HG02642 (cell line): Measurements from ENCODE around the gene EFNB1.

Experiments
- ATAC-seq: cut with Tn5 transposase; IDR thresholded peaks from one replicate; pipeline ENCODE4 v1.9.1; 2021; ENCODE audit warnings: mild to moderate bottlenecking; ENCODE audit not compliant: unreplicated experiment, poor library complexity

Gene EFNB1

DNA sequence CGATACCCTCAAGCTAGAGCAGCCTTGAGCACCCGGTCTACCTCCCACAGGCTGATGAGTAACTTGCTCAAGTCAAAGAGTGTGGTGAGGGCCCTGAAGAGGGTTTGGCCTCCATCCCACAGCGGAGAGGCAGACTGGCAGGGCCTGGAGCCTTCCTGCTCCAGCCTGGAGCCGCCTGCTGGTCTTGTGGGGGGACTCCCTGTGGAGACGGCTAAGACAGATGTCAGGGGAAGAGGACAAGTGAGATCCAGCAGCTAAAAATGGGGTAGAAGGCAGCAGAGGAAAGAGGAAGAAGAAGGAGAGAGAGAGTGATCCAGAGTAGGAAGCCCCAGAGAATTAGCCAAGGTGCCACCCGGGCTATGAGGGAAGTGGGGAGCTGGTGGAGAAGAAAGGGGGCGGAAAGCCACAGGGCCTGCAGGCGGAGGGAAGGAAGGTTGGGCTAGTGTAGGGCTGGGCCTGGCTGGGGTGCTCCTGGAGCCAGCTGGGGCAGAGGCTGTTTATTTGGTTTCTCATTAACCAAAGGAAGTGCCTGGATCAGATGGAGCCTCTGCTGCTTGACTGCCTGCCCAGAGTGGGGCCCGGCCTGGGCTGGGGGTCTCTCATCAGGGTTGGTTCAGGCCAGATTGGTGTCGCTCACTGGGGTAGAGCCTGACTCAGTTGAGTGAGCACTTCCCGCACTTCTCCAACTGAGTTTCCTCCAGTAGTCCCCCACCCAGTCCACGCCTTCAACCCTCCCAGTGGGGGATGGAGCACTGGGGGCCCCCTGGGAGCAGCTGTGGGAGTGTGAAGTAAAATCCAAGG, 14.2 kb downstream of the EFNB1 start:
- ATAC-seq, result no peak

DNA sequence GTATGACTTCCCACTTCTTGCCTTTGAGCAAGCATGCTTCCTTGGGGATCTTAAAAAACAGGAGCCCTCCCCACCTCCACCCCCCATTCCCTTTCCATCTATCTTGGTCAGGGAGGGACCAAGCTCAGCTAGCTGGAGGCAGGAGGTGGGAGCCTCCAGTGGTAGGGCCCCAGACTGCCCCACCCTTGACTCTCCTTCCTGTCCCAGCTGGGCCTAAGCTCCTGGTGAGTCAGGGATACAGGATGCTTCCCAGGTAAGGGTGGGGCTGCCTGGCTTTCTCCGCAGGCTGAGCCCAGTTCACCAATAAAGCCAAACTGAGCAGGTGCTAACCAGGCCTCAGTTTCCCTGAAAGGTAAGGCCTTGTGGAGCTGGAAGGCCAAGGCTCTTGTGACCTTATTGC, 15.2 kb downstream of the EFNB1 start:
- no peak for ATAC-seq

DNA sequence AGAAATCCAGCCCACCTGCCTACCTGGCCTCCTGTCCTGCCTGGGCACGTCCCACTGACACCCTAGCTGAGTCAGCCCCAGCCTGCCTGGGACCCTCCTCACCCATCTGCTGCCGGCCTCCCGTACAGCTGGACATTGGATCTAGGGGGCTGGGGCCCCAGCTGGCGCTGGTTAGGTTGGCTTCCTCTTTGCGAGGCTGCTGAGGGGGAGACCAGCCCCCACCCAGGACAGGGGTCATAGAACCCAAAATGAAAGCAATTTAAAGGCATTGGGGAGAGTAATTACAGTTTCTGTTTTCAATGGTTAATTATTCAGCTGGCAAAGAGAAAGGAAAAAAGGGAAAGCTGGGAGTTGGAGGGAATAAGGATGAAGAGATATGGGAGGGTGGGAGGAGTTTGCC, 15.8 kb downstream of the EFNB1 start:
- ATAC-seq, result no peak

DNA sequence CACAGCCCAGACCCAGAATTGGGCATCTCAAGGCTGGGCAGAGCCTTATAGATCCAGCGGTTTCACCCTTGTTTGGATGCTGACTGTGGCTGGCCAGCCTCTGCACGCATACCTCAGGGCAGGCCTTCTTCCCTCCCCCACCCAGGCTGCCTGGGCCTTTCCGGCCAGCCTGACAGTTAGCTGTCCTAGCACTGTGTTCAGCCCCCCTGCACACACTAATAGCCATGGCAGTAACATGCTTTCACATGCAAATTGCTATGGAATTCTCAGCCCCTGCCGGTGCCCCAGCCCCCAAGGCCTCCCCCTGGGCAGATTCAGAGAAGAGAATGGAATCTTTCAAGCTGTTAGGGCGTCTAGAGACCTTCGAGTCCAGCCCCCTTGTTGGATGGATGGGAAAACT, 17.7 kb downstream of the EFNB1 start:
- ATAC-seq, result no peak

DNA sequence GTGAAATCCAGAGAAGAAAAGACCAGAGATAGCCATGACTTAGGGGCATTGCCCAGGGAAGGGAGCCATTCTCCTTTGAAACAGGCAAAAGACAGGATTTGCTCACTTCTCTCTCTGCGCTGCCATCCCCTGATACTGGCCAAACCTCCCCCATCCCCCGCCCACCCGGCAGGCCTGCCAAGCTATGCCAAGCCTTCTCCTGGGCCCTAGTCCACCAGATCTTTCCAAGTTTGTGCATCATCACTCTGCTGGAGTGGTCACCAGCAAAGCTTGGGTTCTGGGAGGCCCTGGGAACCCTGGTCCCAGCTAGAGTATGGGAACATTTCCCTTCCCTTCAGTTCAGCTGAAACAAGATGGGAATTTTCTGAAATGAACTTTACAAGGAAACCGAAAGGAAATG, 18.4 kb downstream of the EFNB1 start:
- no peak for ATAC-seq

DNA sequence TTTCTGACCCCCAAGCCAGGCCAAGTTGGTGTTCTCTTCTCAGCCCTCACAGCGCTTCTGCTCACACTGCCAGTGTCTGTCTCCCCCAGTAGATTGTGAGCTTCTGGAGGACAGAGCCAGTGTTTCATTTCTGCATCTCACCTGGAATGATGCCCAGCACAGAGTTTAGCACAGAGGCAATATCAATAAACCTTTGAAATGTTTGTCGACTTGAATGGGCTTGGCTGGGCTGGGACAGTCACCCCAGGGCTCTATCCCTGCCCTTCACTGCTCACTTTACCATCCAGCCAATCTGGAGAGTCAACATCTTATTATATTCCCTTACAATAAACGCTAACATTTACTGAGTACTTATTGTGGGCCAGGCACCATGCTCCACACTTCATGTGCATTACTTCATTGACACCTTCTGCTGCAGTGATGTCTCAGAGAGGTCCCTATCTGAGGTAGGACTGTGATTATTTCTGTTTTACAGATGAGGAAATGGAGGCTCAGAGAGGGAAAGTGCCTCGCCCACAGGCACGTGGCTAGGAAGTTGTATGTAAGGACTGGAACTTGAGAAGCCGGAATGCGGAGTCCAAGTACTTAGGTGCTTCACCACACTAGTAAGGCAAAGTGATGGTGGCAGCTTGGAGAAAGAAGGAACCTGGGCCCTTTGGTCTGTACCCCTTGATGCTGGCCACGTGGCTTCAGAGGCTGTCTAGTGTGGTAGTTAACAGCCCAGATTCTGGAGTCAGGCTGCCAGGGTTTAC, 19.5 kb downstream of the EFNB1 start:
- ATAC-seq, result no peak

DNA sequence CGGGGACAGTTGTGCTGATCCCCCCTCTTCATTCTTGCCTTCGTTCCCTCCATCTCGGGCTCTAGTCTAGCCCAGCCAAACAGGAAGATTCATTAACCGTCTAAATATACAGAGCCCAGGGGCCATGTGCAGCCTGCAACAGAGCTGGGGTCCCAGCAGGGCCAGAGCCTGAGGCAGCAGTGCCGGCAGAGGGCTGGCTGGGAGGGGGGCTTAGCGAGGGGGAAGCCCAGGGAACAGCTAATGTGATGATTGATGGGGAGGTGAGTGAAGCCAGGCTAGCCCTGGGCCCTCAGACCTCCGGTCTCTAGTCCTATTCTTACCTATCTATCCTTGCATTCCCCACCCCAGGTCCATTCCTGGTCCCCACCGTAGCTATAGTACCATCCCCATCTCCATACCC, 22.3 kb downstream of the EFNB1 start:
- ATAC-seq, result no peak

DNA sequence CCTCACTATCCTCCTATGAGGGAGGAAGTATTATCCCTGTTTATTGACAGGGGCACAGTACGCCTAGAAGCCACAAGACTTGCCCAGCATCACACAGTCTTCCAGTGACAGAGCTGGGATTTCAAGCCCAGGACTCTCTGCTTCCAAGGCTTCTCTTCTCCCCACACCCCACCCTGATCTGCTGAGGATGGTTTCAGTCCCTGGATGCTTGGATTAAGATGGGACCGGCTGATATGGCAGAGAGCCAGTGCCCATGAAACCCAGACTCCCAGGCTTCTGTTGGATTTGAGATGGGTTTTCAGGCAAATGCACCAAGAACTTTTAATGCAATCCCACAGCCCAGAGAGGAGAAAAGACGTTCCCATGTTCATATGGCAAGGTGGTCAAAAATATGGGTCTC, 23.2 kb downstream of the EFNB1 start:
- ATAC-seq, result no peak

DNA sequence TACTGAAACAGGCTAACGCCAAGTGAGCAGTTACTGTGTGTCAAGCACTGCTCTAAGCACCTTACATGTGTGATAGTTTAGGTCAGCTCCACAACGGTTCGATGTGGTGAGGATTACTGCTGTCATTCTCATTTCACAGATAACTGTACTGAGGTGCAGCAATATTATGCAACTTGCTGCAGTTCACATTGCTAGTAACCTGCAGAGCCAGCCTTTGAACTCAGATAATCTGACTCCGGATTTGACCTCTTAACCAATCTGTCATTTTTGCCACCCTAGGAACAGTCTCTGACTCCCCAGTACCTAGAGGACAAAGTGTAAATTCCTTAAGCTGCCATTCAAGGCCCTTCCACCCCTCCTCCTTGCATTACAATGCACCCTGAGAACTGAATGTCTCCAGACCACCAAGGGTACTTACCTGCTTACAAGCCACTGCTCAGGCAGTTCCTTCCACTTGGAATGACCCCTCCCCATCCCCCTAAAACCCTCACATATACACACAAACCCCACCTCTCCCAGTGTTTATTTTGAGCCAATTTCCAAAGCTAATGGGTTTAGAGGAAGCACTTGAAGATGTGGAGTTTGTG, 24.9 kb downstream of the EFNB1 start:
- ATAC-seq, result no peak

DNA sequence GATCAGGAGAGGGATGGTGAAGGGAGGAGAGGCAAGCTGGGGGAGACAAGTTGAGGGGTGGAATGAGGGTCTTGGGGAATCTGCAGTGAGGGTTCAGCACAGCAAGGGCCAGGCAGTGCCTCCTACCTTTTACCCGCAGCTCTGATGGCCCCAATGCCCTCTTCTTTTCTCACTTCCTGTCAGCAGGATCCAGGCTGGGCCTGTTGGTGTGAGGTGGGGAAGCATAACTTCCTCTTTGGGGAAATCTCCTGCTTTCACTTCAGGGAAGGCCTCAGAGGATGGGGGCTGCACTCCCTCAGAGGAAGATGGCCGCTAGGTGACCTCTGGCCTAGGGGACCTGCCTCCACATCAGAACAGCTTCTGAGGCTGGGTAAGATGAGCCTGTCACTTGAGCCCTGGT, 36.5 kb downstream of the EFNB1 start:
- no peak for ATAC-seq

DNA sequence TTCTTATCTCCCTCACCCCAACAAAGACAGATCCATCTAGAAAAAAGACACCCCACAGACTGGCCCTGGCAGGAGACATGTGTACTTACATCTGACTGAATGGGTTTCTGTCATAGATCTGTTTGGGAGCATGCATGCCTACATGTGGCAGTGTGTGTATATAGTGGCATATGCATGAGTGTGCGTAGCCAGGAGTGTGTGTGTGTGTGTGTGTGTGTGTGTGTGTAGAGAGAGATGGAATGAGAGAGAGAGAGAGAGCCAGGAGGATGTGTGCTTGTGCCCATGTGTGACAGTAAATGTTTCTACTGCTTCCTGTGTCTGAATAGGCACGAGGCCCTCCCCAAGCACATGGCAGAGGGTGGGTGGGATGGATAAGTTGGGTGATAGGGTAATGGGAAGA, 37.1 kb downstream of the EFNB1 start:
- ATAC-seq, result no peak

DNA sequence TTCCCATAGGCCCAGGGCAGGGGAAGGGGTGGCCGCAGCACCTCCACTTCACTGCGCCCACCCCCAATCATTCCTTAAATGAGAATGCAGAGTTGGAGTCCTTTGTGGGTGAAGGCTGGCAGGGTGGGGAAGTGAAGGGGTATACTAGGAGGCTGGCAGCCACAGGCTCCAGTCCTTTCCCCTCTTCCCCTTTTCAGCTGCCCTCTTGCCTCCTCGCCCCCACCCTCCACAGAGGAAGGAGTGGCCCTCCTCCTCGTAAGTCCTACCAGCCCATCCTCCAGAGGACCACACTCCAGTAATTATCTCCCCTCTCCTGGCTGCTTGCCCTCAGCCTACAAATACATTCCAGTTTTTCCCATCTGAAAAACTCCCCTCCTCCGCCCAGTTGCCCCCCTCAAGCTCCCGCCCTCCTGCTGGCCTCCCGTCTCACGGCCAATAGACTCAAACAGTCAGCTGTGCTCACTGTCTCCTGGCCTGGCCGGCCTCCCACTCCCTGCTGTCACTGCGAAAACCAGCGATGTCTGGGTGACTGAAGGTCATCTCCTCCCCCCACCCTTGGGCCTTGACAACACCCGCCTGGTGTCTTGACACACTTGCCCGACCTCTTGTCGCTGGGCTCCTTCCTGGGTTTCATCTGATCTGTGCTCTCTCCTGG, 38.8 kb downstream of the EFNB1 start:
- ATAC-seq, result no peak

DNA sequence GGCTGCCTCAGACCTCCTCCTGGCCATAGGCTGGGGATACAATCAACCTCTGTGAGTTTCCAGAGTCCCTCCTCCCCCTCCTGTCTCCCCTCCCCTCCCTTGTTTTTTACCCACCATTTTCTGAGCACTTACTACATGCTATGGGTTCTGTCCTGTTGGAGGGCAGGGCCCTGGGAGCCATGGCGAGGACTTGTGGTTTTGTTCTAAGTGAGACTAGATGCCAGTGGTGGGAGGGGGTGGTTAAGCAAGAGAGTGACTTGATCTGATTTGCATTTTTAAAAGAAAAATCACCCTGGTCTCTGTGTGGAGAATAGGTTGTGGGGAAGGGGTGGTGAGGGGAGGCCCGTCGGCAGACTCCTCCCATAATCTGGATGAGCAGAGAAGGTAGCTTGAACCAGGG, 39.5 kb downstream of the EFNB1 start:
- no peak for ATAC-seq

DNA sequence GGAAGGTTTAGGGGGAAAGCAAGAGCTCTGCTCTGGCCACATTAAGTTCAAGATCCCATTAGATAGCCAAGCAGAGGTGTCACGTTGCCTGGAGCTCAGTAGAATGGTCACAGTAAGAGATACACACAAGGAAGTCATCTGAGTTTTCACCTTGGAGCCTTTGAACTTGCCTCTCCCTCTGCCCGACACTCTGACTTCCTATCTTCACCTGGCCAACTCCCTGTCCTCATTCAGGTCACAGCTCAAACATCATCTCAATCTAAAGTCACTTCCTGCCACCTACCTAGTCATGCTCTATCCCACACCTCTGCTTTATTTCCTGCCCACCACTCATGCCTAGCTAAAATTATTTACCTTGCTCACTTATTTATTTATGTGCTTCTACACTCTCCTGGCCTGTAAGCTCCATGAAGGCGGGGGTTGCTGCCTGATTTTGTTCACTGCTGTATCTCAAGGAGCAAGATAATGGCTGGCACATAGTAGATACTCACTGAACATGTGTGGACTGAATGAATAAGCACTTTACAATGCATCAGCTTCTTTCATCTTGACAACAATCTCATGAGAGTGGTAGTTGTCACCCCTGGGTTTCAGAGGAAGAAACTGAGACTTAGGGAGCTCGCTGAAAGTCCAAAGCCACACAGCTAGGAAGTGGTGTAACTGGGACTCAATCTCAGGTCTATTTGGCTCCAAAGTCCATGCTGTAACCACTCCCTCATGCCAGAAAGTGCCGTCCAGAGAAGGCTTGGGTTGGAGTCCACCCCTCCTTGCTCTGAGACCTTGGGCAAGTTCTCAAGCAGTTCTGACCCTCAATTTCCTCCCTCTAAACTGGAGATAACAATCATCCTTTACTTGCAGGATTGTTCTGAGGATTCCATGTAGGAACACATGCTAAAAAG, 40.3 kb downstream of the EFNB1 start:
- ATAC-seq, result no peak

DNA sequence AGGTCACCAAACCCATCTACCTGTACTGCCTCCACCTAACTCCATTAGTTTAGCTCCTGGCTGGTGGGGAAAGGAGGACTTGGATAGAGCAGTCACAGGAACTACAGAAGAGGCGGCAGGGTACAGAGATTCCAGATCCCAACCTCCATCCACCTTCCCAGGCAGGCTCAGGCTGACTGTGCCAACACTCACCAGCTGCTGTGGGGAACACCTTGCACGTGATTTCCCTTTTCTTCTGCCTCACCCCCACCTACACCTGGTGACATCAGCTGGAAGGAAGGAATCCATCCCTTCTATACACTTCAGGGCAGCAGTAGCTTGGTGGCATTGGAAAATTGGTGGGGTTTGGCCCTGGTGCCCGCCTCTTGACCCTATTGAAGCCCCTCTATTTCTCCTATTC, 41.5 kb downstream of the EFNB1 start:
- ATAC-seq, result no peak

DNA sequence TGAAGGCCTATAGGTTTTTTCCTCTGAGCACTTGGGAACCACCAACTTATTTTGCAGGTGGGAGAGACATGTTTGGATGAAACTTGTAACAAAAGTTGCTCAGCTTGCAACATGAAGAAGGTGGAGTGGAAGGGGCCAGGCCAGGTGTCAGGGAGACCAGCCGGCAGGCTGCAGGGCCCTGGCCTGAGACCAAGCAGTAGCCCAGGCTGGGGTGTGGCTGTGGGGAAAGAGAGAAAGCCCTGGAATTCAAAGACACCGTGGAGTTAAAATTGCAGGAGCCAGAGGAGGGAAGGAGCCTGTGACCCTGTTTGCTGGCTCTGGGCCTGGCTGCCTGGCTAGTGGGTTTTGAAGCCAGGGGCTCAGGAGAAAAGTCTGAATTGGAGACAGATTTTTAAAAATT, 43.4 kb downstream of the EFNB1 start:
- no peak for ATAC-seq

DNA sequence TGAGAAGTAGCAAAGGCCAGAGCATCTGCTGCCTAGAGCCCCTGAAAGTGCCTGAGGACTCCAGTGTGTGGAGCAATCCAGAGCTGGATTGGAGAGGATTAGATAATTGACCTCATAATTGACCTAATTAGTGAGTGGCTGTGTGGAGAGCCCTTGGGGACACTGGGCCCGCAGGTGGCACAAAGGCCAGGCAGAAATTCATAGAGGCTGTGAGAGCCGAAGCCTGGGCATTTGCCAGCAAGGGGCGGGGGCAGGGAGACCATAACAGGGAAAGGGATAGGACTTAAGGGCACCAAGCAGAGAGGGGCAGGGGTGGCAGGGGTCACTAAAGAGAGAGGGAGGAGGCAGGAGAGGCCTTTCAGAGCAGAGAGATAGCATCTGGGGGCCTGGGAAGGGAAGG, 45.3 kb downstream of the EFNB1 start:
- no peak for ATAC-seq

DNA sequence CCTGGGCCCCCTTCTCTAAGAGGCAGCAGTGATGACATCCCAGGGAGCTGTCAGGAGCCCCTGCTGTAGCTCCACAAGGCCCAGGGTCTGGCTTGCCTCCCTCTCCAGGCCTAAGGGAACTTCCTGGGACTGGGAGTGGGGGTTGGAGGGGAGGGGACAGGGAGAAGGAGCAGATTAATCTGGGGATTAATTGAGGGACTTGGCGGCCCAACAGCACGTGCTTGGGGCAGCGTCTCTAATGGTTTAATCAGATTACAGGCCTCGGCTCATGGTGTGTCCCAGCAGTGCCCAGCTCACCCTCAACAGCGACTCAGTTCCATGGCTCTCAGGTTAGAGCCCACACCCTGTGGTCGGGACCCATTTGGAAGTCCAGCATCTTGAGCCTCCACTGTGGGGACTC, 47.9 kb downstream of the EFNB1 start:
- ATAC-seq, result no peak

DNA sequence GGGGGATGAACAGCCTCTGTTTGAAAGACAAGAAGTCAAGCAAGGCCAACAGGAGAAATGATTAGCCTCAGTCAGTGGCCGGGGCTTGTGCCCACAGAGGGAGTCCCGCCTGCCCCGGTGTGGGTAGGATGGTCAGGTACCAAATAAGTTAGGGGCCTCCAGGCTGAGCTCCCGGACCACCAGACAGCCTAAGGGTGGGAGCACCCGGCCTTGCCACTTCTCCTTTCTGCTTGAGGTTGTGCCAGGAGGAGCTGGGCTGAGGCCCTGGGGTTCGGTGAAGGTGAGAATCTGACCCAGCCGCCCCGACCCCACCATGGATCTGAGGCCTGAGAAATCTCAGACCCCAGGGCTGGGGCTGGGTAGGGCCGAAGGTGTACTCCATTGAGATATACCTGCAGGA, 48.8 kb downstream of the EFNB1 start:
- no peak for ATAC-seq

DNA sequence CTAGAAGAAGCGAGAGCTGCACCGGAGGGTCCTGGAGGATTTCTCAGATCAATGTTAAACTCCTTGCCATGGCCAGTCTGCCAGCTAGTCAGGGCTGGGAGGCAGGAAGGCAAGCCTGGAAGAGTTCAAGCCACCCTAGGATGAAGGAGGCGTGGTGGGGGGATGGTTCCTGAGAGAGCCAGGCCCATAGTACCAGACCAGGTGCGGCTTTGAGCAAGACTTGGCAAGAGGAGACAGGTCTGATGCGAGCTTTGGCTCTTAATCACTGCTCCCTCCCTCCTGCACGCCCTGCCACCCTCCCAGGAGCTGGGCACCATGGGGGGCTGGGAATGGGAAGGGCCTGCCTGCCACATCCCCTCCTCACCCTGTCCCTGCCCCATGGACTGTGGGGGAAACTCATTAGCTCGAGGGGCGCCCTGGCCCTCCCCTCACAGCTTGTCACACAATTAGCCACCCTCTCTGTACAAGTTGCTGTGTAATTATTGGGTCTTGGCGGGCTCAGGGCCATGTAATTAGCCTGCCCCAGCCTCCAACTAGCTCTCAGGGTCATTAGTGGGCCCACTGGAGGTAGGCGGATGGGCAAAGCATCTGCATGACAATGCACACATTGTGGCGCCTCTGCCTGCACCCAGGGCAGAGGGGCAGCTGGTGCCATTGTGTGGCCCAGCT, 50.3 kb downstream of the EFNB1 start:
- no peak for ATAC-seq
